ENCODE data around the gene NABP1.

NABP1 gene

GRCh38 chr2:191686066-191686465, 8.1 kb downstream of the NABP1 start:
- no peak for DNase-seq

- no peak for DNase-seq
Observed at GRCh38 chr2:191686729-191687128, 8.8 kb downstream of the NABP1 start.

- no peak for DNase-seq
Observed at GRCh38 chr2:191687867-191688266, 9.9 kb downstream of the NABP1 start.

GRCh38 chr2:191688934-191689695, 11.2 kb downstream of the NABP1 start:
- DNase-seq = no peak

GRCh38 chr2:191690327-191690726, 12.4 kb downstream of the NABP1 start:
- no peak for DNase-seq

GRCh38 chr2:191691016-191691735, 13.2 kb downstream of the NABP1 start:
- peak; percentile 34 for DNase-seq

- no peak for DNase-seq
Observed at GRCh38 chr2:191691898-191692297, 14.0 kb downstream of the NABP1 start.

- DNase-seq = no peak
Observed at GRCh38 chr2:191692502-191693115, 14.7 kb downstream of the NABP1 start.

GRCh38 chr2:191693166-191693565, 15.2 kb downstream of the NABP1 start:
- no peak for DNase-seq

- no peak for DNase-seq
Observed at GRCh38 chr2:191693778-191694177, 15.8 kb downstream of the NABP1 start.

GRCh38 chr2:191696001-191696400, 18.1 kb downstream of the NABP1 start:
- no peak for DNase-seq

- DNase-seq = no peak
Observed at GRCh38 chr2:191696966-191697365, 19.0 kb downstream of the NABP1 start.

- no peak for DNase-seq
Observed at GRCh38 chr2:191697870-191698269, 19.9 kb downstream of the NABP1 start.

GRCh38 chr2:191699341-191699945, 21.5 kb downstream of the NABP1 start:
- no peak for DNase-seq

GRCh38 chr2:191701029-191701428, 23.1 kb downstream of the NABP1 start:
- DNase-seq = no peak

- no peak for DNase-seq
Observed at GRCh38 chr2:191701696-191702095, 23.8 kb downstream of the NABP1 start.

- no peak for DNase-seq
Observed at GRCh38 chr2:191703079-191703725, 25.3 kb downstream of the NABP1 start.

- DNase-seq = no peak
Observed at GRCh38 chr2:191705084-191705483, 27.1 kb downstream of the NABP1 start.

GRCh38 chr2:191705701-191706100, 27.8 kb downstream of the NABP1 start:
- DNase-seq = no peak

GRCh38 chr2:191706791-191707190, 28.9 kb downstream of the NABP1 start:
- no peak for DNase-seq

GRCh38 chr2:191707542-191707941, 29.6 kb downstream of the NABP1 start:
- DNase-seq = no peak

GRCh38 chr2:191710411-191710900, 32.5 kb downstream of the NABP1 start:
- no peak for DNase-seq

GRCh38 chr2:191711621-191712020, 33.7 kb downstream of the NABP1 start:
- DNase-seq = no peak

Data from CD4-positive, alpha-beta T cell treated with Interferon gamma for 1 hour (primary cell).